ENCODE data around the gene ATP13A4.
"Not testable (repeated sequence)": the region's sequence is repeated elsewhere in the genome, so short reads cannot be mapped to it uniquely, and the experiment has no call there.

ATP13A4 gene

GRCh38 chr3:193556841-193557240, 2.1 kb upstream of the ATP13A4 start:
- DNase-seq (ENCODE audit: low read depth) = no peak

GRCh38 chr3:193553586-193553985, 1.1 kb downstream of the ATP13A4 start:
- no peak for DNase-seq (ENCODE audit: low read depth)

- no peak for DNase-seq (ENCODE audit: low read depth)
Measured at GRCh38 chr3:193552923-193553322, 1.8 kb downstream of the ATP13A4 start.

GRCh38 chr3:193548406-193548805, 6.3 kb downstream of the ATP13A4 start:
- no peak for DNase-seq (ENCODE audit: low read depth)

- DNase-seq (ENCODE audit: low read depth) = no peak
Measured at GRCh38 chr3:193546129-193546528, 8.6 kb downstream of the ATP13A4 start.

GRCh38 chr3:193545304-193545703, 9.4 kb downstream of the ATP13A4 start:
- no peak for DNase-seq (ENCODE audit: low read depth)

GRCh38 chr3:193544289-193544688, 10.4 kb downstream of the ATP13A4 start:
- DNase-seq (ENCODE audit: low read depth) = no peak

- no peak for DNase-seq (ENCODE audit: low read depth)
Measured at GRCh38 chr3:193530231-193531165, 24.2 kb downstream of the ATP13A4 start.

- not testable (repeated sequence) for DNase-seq (ENCODE audit: low read depth)
Measured at GRCh38 chr3:193526085-193526484, 28.6 kb downstream of the ATP13A4 start.

GRCh38 chr3:193522473-193522872, 32.2 kb downstream of the ATP13A4 start:
- DNase-seq (ENCODE audit: low read depth) = no peak

- no peak for DNase-seq (ENCODE audit: low read depth)
Measured at GRCh38 chr3:193520738-193521137, 34.0 kb downstream of the ATP13A4 start.

GRCh38 chr3:193515966-193516365, 38.7 kb downstream of the ATP13A4 start:
- DNase-seq (ENCODE audit: low read depth) = no peak

GRCh38 chr3:193510154-193510553, 44.5 kb downstream of the ATP13A4 start:
- no peak for DNase-seq (ENCODE audit: low read depth)

- no peak for DNase-seq (ENCODE audit: low read depth)
Measured at GRCh38 chr3:193509103-193509965, 45.4 kb downstream of the ATP13A4 start.

- DNase-seq (ENCODE audit: low read depth) = no peak
Measured at GRCh38 chr3:193508108-193508507, 46.6 kb downstream of the ATP13A4 start.

- no peak for DNase-seq (ENCODE audit: low read depth)
Measured at GRCh38 chr3:193507566-193507965, 47.1 kb downstream of the ATP13A4 start.

GRCh38 chr3:193506921-193507320, 47.8 kb downstream of the ATP13A4 start:
- no peak for DNase-seq (ENCODE audit: low read depth)

- no peak for DNase-seq (ENCODE audit: low read depth)
Measured at GRCh38 chr3:193502871-193503270, 51.8 kb downstream of the ATP13A4 start.

GRCh38 chr3:193499801-193500485, 54.8 kb downstream of the ATP13A4 start:
- DNase-seq (ENCODE audit: low read depth) = no peak

GRCh38 chr3:193499136-193499770, 55.4 kb downstream of the ATP13A4 start:
- no peak for DNase-seq (ENCODE audit: low read depth)

GRCh38 chr3:193498215-193498614, 56.5 kb downstream of the ATP13A4 start:
- DNase-seq (ENCODE audit: low read depth) = no peak

- DNase-seq (ENCODE audit: low read depth) = no peak
Measured at GRCh38 chr3:193496658-193497057, 58.0 kb downstream of the ATP13A4 start.

Measured in fibroblast of the conjunctiva (primary cell).